ENCODE data around the gene DAZL.
"Not testable (repeated sequence)": the region's sequence is repeated elsewhere in the genome, so short reads cannot be mapped to it uniquely, and the experiment has no call there.

- TF ChIP-seq, protein P1, sequence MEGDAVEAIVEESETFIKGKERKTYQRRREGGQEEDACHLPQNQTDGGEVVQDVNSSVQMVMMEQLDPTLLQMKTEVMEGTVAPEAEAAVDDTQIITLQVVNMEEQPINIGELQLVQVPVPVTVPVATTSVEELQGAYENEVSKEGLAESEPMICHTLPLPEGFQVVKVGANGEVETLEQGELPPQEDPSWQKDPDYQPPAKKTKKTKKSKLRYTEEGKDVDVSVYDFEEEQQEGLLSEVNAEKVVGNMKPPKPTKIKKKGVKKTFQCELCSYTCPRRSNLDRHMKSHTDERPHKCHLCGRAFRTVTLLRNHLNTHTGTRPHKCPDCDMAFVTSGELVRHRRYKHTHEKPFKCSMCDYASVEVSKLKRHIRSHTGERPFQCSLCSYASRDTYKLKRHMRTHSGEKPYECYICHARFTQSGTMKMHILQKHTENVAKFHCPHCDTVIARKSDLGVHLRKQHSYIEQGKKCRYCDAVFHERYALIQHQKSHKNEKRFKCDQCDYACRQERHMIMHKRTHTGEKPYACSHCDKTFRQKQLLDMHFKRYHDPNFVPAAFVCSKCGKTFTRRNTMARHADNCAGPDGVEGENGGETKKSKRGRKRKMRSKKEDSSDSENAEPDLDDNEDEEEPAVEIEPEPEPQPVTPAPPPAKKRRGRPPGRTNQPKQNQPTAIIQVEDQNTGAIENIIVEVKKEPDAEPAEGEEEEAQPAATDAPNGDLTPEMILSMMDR (IDR thresholded peaks at IDR 0.05; ENCODE audit: low read depth, low read length, poor library complexity, severe bottlenecking): not testable (repeated sequence)
- not testable (repeated sequence) for TF ChIP-seq EZH2phosphoT487 (IDR thresholded peaks at IDR 0.05; ENCODE audit: borderline replicate concordance, low read length)
Observed at GRCh38 chr3:16617155-16617554, 11.9 kb upstream of the DAZL start.
